ENCODE measurements around the gene RSPO4.

The RSPO4 gene

DNA sequence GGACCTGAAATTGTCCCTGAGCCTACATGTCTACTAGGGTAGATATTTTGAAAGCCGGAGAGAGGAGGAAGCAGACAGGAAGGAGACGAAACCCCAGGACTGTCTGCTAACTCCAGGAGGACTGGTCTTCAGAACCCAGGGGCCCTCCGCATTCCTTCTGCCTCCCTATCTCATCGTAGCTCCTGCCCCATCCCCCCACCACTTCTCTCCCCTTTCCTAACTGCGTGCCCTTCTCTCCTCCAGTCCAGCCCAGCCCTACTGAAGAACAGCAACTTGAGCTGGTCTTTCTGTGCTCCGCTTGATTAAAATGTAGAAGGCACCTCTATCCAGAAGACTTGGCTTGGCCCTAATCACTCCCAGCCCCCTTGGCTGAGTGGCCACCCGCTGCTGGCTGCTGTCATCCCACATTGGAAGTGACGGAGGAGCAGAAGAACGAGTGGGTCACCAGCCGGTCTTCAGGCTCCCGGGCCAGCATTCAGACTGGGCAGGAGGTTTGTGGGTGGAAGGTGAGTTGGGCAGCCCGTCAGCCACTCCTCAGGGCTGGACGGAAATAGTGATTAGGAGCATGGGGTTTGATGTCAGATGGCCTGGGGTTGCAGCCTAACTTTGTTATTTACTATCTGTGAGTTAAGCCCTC is 57.2 kb downstream of the RSPO4 start:
- DNase-seq (ENCODE audit: insufficient read length, low spot score) = no peak
- FAIRE-seq = no peak

DNA sequence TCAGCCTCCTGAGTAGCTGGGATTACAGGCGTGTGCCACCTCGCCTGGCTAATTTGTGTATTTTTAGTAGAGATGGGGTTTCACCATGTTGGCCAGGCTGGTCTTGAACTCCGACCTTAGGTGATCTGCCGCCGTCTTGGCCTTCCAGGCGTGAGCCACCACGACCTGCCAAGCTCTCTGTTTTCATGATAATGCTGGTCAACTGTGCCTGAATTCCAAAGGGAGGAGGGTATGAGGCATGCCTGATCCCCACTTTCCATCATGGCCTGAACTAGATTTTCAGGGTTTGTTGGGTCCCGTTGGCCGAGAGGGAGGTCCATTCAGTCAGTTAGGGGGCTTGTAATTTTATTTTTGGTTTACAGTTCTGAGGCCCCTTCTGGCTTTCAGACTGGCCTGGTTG is 58.0 kb downstream of the RSPO4 start:
- DNase-seq (ENCODE audit: insufficient read length, low spot score) (no peak), FAIRE-seq (no peak)

GRCh38 chr20:942611-943010 is 59.5 kb downstream of the RSPO4 start:
- DNase-seq (ENCODE audit: insufficient read length, low spot score) (no peak), FAIRE-seq (no peak)

DNA sequence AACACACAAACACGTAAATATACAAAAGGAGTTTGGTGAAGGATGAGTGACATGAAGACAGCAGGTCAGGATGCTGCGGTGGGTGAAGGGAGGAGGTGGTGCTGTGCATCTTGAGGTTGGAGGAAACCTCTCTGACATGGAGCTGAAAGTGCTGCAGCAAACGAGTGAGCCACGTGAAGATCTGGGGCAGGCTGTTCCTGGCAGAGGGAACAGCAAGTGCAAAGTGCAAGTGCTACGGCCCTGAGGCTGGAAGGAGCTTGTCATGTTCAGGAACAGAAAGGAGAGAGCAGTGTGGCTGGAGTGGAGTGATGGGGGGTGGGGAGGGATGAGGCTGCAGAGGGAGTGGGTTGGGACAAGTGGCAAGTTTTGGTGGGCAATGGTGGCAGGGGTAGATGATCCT is 61.2 kb downstream of the RSPO4 start:
- FAIRE-seq = no peak
- DNase-seq (ENCODE audit: insufficient read length, low spot score) = no peak

- DNase-seq (ENCODE audit: insufficient read length, low spot score) (no peak), FAIRE-seq (no peak)
Measured at GRCh38 chr20:939606-940005, 62.5 kb downstream of the RSPO4 start.

GRCh38 chr20:934186-934840 is 67.8 kb downstream of the RSPO4 start:
- DNase-seq (ENCODE audit: insufficient read length, low spot score) (no peak), FAIRE-seq (no peak)

- no peak for FAIRE-seq
- no peak for DNase-seq (ENCODE audit: insufficient read length, low spot score)
Measured at GRCh38 chr20:933029-933428, 69.1 kb downstream of the RSPO4 start.

DNA sequence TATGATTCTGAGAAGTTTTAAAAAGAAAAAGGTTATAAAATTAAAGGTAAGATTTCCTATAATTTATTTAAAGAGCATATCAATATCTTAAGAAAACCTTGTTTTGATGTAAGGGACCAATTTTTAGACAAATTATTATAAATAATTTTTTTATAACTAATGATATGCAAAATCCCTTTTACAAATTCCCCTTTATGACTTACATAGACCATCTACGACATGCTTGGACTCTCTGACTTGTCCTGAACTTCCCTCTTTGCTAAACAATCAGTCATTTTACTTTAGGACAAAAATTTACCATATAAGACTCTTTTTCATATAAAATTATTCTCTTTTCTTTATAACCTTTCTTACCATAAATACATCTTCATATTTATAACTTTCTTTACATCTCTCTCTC is 70.7 kb downstream of the RSPO4 start:
- DNase-seq (ENCODE audit: insufficient read length, low spot score) = no peak
- no peak for FAIRE-seq

- FAIRE-seq (no peak), DNase-seq (ENCODE audit: insufficient read length, low spot score) (no peak)
Measured at GRCh38 chr20:926670-927069, 75.4 kb downstream of the RSPO4 start.

GRCh38 chr20:925516-925915 is 76.6 kb downstream of the RSPO4 start:
- FAIRE-seq = no peak

GRCh38 chr20:924639-925038 is 77.5 kb downstream of the RSPO4 start:
- FAIRE-seq (no peak), DNase-seq (ENCODE audit: insufficient read length, low spot score) (no peak)

More at GRCh38 chr20:925516-925915, 76.6 kb downstream of the RSPO4 start:
- no peak for DNase-seq (ENCODE audit: insufficient read length, low spot score)

- DNase-seq (ENCODE audit: insufficient read length, low spot score) = no peak
Measured at GRCh38 chr20:922781-923180, 79.3 kb downstream of the RSPO4 start.

GRCh38 chr20:921068-921467 is 81.0 kb downstream of the RSPO4 start:
- no peak for FAIRE-seq
- no peak for DNase-seq (ENCODE audit: insufficient read length, low spot score)

More at GRCh38 chr20:922781-923180, 79.3 kb downstream of the RSPO4 start:
- no peak for FAIRE-seq

- FAIRE-seq (no peak), DNase-seq (ENCODE audit: insufficient read length, low spot score) (no peak)
Measured at GRCh38 chr20:920311-920710, 81.8 kb downstream of the RSPO4 start.

- DNase-seq (ENCODE audit: insufficient read length, low spot score) (no peak), FAIRE-seq (no peak)
Measured at GRCh38 chr20:919491-919916, 82.6 kb downstream of the RSPO4 start.

DNA sequence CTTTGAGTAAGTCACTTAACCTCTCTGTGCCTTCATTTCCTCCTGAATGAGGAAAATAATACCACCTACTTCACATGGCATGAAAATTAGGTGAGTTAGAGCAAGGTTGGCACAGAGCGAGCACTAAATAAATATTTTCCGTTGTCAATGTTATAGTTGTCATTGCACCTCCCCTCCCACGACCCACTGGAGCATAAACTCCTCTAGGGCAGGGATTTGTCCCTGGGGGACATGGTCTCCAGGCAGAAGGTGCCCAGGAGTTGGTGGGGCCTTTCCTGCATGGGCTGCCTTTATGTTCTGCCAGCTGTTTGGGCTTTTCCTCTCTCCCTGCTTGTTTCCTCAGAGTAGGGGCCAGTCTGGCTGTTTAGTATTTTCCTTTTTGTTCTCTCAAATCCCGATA is 84.7 kb downstream of the RSPO4 start:
- FAIRE-seq (no peak), DNase-seq (ENCODE audit: insufficient read length, low spot score) (no peak)

GRCh38 chr20:916825-917224 is 85.3 kb downstream of the RSPO4 start:
- no peak for FAIRE-seq

GRCh38 chr20:916125-916799 is 85.8 kb downstream of the RSPO4 start, which contains the start of gene ANGPT4:
TSS of gene ANGPT4 (minus strand) at chr20:916334. CDS start at chr20:916214, 120 bp downstream.
- FAIRE-seq = no peak
- no peak for DNase-seq (ENCODE audit: insufficient read length, low spot score)

More at GRCh38 chr20:916825-917224, 85.3 kb downstream of the RSPO4 start:
- DNase-seq (ENCODE audit: insufficient read length, low spot score) = no peak

GRCh38 chr20:914727-915498 is 87.2 kb downstream of the RSPO4 start:
- FAIRE-seq = no peak
- no peak for DNase-seq (ENCODE audit: insufficient read length, low spot score)

GRCh38 chr20:913306-913849 is 88.7 kb downstream of the RSPO4 start:
- FAIRE-seq (no peak), DNase-seq (ENCODE audit: insufficient read length, low spot score) (no peak)
